ENCODE data around the gene ATP5F1B. TPM values are rescaled to one million over a fixed set of nuclear protein-coding genes. Genes with fewer than 3 reads are reported as not detected.
"Not testable (repeated sequence)": the region's sequence is repeated elsewhere in the genome, so short reads cannot be mapped to it uniquely, and the experiment has no call there.

ATP5F1B gene
- total and polyA plus RNA-seq, 3 experiments from 2014 or later: 828 to 960 (median 925) TPM

GRCh38 chr12:56668197-56668457, 22.3 kb upstream of the ATP5F1B start:
- POLR2A ChIA-PET: interaction anchor here (2.0 kb wide), 1 partner anchor 16 kb away, joined by 9 read pairs; no protein-coding TSS in a partner anchor

GRCh38 chr12:56661979-56662638, 16.3 kb upstream of the ATP5F1B start:
- H3K4me3 Mint-ChIP-seq: peak overlapping the region in 1 of 7 donors; percentile 32
- Histone ChIP-seq H3K36me3 (ENCODE audit: insufficient read depth, low read length) (peaks cover 23% of the 10 kb centered on the region), H3K27me3 (ENCODE audit: insufficient read depth, low read length, poor library complexity, severe bottlenecking) (no peaks in the 10 kb centered on the region), H3K9me3 (ENCODE audit: low read length) (no peaks in the 10 kb centered on the region), H3K4me3 (ENCODE audit: low read length) (no peak overlapping the region), H3K27ac (ENCODE audit: low read depth, low read length) (no peak overlapping the region), H3K4me1 (ENCODE audit: insufficient read depth, low read length) (no peaks in the 10 kb centered on the region)
- peaks cover 7 to 42% (median 9%) of the 10 kb centered on the region in 3 donors for H3K36me3 Mint-ChIP-seq
- POLR2A ChIA-PET: interaction anchor here (0.6 to 1.4 kb wide), 2 partner anchors 11 to 16 kb away, joined by 4 to 8 read pairs; partner anchors contain the start of gene ATP5F1B
- H3K9me3 Mint-ChIP-seq: no peaks in the 10 kb centered on the region
- H3K27ac Mint-ChIP-seq: peak overlapping the region in 1 of 8 donors; percentile 56
- no peaks in the 10 kb centered on the region for H3K27me3 Mint-ChIP-seq
- CTCF ChIA-PET: interaction anchor here (1.1 to 1.4 kb wide), 3 partner anchors 21 to 27 kb away, joined by 3 to 4 read pairs (median 3); no protein-coding TSS in a partner anchor
- H3K4me1 Mint-ChIP-seq: peaks cover 3 to 17% (median 4%) of the 10 kb centered on the region in 3 donors
- DNase-seq: no peak

More at GRCh38 chr12:56668197-56668457, 22.3 kb upstream of the ATP5F1B start:
- H3K36me3 Mint-ChIP-seq: peaks cover 10 to 89% (median 18%) of the 10 kb centered on the region in 3 donors
- peak overlapping the region in 4 of 8 donors; percentile 38 to 64 (median 50) for H3K27ac Mint-ChIP-seq
- no peaks in the 10 kb centered on the region for H3K27me3 Mint-ChIP-seq
- CTCF ChIA-PET: no interaction called here
- no peak overlapping the region for H3K4me3 ChIP-seq (ENCODE audit: low read length)
- H3K4me1 Mint-ChIP-seq: peaks cover 26 to 39% (median 35%) of the 10 kb centered on the region in 3 donors
- no peaks in the 10 kb centered on the region for H3K9me3 Mint-ChIP-seq
- H3K36me3 ChIP-seq (ENCODE audit: insufficient read depth, low read length): peaks cover 63% of the 10 kb centered on the region
- no peak overlapping the region for H3K27ac ChIP-seq (ENCODE audit: low read depth, low read length)
- H3K27me3 ChIP-seq (ENCODE audit: insufficient read depth, low read length, poor library complexity, severe bottlenecking): no peaks in the 10 kb centered on the region
- peaks cover 9% of the 10 kb centered on the region for H3K4me1 ChIP-seq (ENCODE audit: insufficient read depth, low read length)
- no peaks in the 10 kb centered on the region for H3K9me3 ChIP-seq (ENCODE audit: low read length)
- no peak overlapping the region for H3K4me3 Mint-ChIP-seq
- DNase-seq: no peak

DNA sequence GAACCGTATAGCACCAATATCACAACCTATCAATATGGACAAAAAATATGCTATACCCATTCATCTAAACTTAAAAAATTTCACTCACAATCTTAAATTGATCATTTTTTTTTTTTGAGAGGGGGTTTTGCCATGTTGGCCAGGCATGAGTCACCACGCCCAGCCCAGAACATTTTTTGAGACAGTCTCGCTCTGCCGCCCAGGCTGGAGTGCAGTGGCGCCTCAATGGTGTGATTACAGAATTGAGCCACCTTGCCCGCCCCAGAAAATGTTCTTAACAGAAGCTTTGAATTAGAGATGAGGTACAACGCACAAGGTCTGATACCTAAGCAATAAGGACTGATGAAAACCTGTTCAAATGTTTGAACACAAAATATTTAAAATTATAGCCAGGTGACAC, 15.8 kb upstream of the ATP5F1B start:
- Mint-ChIP-seq H3K4me1 (peaks cover 3 to 17% (median 4%) of the 10 kb centered on the region in 3 donors), H3K27ac (peak overlapping the region in 3 of 8 donors; percentile 9 to 56 (median 50)), H3K36me3 (peaks cover 7 to 40% (median 9%) of the 10 kb centered on the region in 3 donors), H3K9me3 (no peaks in the 10 kb centered on the region), H3K4me3 (no peak overlapping the region), H3K27me3 (no peaks in the 10 kb centered on the region)
- Histone ChIP-seq H3K27me3 (ENCODE audit: insufficient read depth, low read length, poor library complexity, severe bottlenecking) (no peaks in the 10 kb centered on the region), H3K4me1 (ENCODE audit: insufficient read depth, low read length) (no peaks in the 10 kb centered on the region), H3K9me3 (ENCODE audit: low read length) (no peaks in the 10 kb centered on the region), H3K4me3 (ENCODE audit: low read length) (no peak overlapping the region), H3K36me3 (ENCODE audit: insufficient read depth, low read length) (peaks cover 17% of the 10 kb centered on the region), H3K27ac (ENCODE audit: low read depth, low read length) (no peak overlapping the region)
- DNase-seq: no peak
- ChIA-PET CTCF (interaction anchor here (1.4 kb wide), 2 partner anchors 25 to 26 kb away, joined by 3 to 4 read pairs; no protein-coding TSS in a partner anchor), POLR2A (interaction anchor here (1.4 kb wide), 1 partner anchor 16 kb away, joined by 8 read pairs; the partner anchor contains the start of gene ATP5F1B)

GRCh38 chr12:56658921-56659320, 13.1 kb upstream of the ATP5F1B start:
- no peaks in the 10 kb centered on the region for H3K4me1 ChIP-seq (ENCODE audit: insufficient read depth, low read length)
- POLR2A ChIA-PET: no interaction called here
- H3K27ac ChIP-seq (ENCODE audit: low read depth, low read length): no peak overlapping the region
- DNase-seq: no peak
- no peaks in the 10 kb centered on the region for H3K27me3 ChIP-seq (ENCODE audit: insufficient read depth, low read length, poor library complexity, severe bottlenecking)
- CTCF ChIA-PET: interaction anchor here (0.6 to 1.4 kb wide), 2 partner anchors 15 to 23 kb away, joined by 3 to 4 read pairs; no protein-coding TSS in a partner anchor
- peak overlapping the region in 2 of 8 donors; percentile 12 to 64 for H3K27ac Mint-ChIP-seq
- H3K27me3 Mint-ChIP-seq: no peaks in the 10 kb centered on the region
- H3K36me3 Mint-ChIP-seq: peaks cover 3 to 16% (median 4%) of the 10 kb centered on the region in 3 donors
- peaks cover 4 to 9% (median 5%) of the 10 kb centered on the region in 5 donors for H3K9me3 Mint-ChIP-seq
- H3K4me3 Mint-ChIP-seq: no peak overlapping the region
- H3K9me3 ChIP-seq (ENCODE audit: low read length): no peaks in the 10 kb centered on the region
- H3K36me3 ChIP-seq (ENCODE audit: insufficient read depth, low read length): peaks cover 8% of the 10 kb centered on the region
- H3K4me3 ChIP-seq (ENCODE audit: low read length): no peak overlapping the region
- peaks cover 3 to 13% (median 4%) of the 10 kb centered on the region in 3 donors for H3K4me1 Mint-ChIP-seq

- Mint-ChIP-seq H3K4me1 (peaks cover 1 to 5% (median 4%) of the 10 kb centered on the region in 3 donors), H3K4me3 (no peak overlapping the region), H3K36me3 (peaks cover 3 to 15% (median 8%) of the 10 kb centered on the region in 3 donors), H3K9me3 (peaks cover 10 to 18% (median 12%) of the 10 kb centered on the region in 5 donors), H3K27me3 (no peaks in the 10 kb centered on the region), H3K27ac (peak overlapping the region in 2 of 8 donors; percentile 21 to 65)
- Histone ChIP-seq H3K9me3 (ENCODE audit: low read length) (no peaks in the 10 kb centered on the region), H3K27ac (ENCODE audit: low read depth, low read length) (no peak overlapping the region), H3K27me3 (ENCODE audit: insufficient read depth, low read length, poor library complexity, severe bottlenecking) (no peaks in the 10 kb centered on the region), H3K4me1 (ENCODE audit: insufficient read depth, low read length) (no peaks in the 10 kb centered on the region), H3K4me3 (ENCODE audit: low read length) (no peak overlapping the region), H3K36me3 (ENCODE audit: insufficient read depth, low read length) (peaks cover 3% of the 10 kb centered on the region)
- ChIA-PET POLR2A (interaction anchor here (0.6 to 0.7 kb wide), 2 partner anchors 20 to 101 kb away, joined by 4 to 5 read pairs; no protein-coding TSS in a partner anchor), CTCF (no interaction called here)
- DNase-seq: no peak
These were observed 11.9 kb upstream of the ATP5F1B start for GRCh38 chr12:56657416-56658379.

DNA sequence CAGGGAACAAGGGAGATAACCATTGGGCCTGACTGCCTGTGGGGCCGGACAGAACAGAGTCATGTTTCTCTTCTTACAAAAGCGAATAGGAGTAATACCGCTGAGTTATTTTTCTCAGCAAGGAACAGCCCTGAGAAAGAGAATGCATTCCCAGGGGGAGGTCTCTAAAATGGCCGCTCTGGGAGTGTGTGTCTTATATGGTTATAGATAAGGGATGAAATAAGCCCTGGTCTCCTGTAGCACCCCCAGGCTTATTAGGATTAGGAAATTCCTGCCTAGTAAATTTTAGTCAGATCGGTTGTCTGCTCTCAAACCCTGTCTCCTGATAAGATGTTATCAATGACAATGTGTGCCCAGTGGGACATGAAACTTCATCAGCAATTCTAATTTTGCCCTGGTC, 8.0 kb upstream of the ATP5F1B start:
- peaks cover 10 to 18% (median 12%) of the 10 kb centered on the region in 5 donors for H3K9me3 Mint-ChIP-seq
- H3K4me3 ChIP-seq (ENCODE audit: low read length); H3K27ac Mint-ChIP-seq; H3K36me3 ChIP-seq (ENCODE audit: insufficient read depth, low read length); H3K4me1 ChIP-seq (ENCODE audit: insufficient read depth, low read length); H3K4me1 Mint-ChIP-seq; POLR2A ChIA-PET; H3K9me3 ChIP-seq (ENCODE audit: low read length); H3K4me3 Mint-ChIP-seq; H3K27me3 Mint-ChIP-seq; H3K27me3 ChIP-seq (ENCODE audit: insufficient read depth, low read length, poor library complexity, severe bottlenecking); H3K27ac ChIP-seq (ENCODE audit: low read depth, low read length); DNase-seq: not testable (repeated sequence)
- peaks cover 3 to 17% (median 4%) of the 10 kb centered on the region in 3 donors for H3K36me3 Mint-ChIP-seq
- CTCF ChIA-PET: interaction anchor here (1.5 kb wide), 1 partner anchor 17 kb away, joined by 7 read pairs; no protein-coding TSS in a partner anchor

GRCh38 chr12:56648023-56648422, 2.2 kb upstream of the ATP5F1B start:
- Mint-ChIP-seq H3K4me3 (peak overlapping the region in 1 of 7 donors; percentile 38), H3K27ac (peak overlapping the region in 5 of 8 donors; percentile 47 to 84 (median 72)), H3K36me3 (peaks cover 1 to 30% (median 14%) of the 10 kb centered on the region in 3 donors), H3K4me1 (peaks cover 24 to 31% (median 29%) of the 10 kb centered on the region in 3 donors)
- H3K36me3 ChIP-seq (ENCODE audit: insufficient read depth, low read length); H3K9me3 Mint-ChIP-seq; H3K4me3 ChIP-seq (ENCODE audit: low read length); H3K27ac ChIP-seq (ENCODE audit: low read depth, low read length); H3K27me3 Mint-ChIP-seq; H3K9me3 ChIP-seq (ENCODE audit: low read length); DNase-seq; POLR2A ChIA-PET; H3K27me3 ChIP-seq (ENCODE audit: insufficient read depth, low read length, poor library complexity, severe bottlenecking): not testable (repeated sequence)
- H3K4me1 ChIP-seq (ENCODE audit: insufficient read depth, low read length): peaks cover 23% of the 10 kb centered on the region
- CTCF ChIA-PET: interaction anchor here (2.4 kb wide), 1 partner anchor 11 kb away, joined by 14 read pairs; no protein-coding TSS in a partner anchor

Data from CD8-positive, alpha-beta memory T cell (primary cell).